HG02610 (cell line): ENCODE measurements around the gene KMT2B.

Experiments used
- ATAC-seq: cut with Tn5 transposase; IDR thresholded peaks from one replicate; pipeline ENCODE4 v1.9.1; 2021; ENCODE audit warnings: mild to moderate bottlenecking, moderate library complexity; ENCODE audit not compliant: unreplicated experiment

Gene KMT2B

GRCh38 chr19:35727053-35727955, 9.5 kb downstream of the KMT2B start:
- ATAC-seq: no peak

- no peak for ATAC-seq
Measured at GRCh38 chr19:35727956-35728706, 10.3 kb downstream of the KMT2B start.

GRCh38 chr19:35729021-35729420, 11.2 kb downstream of the KMT2B start:
- no peak for ATAC-seq

- ATAC-seq: no peak
Measured at GRCh38 chr19:35729763-35730162, 12.0 kb downstream of the KMT2B start.

- no peak for ATAC-seq
Measured at GRCh38 chr19:35730326-35730725, 12.5 kb downstream of the KMT2B start.

- no peak for ATAC-seq
Measured at GRCh38 chr19:35731353-35731752, 13.6 kb downstream of the KMT2B start.

- ATAC-seq: no peak
Measured at GRCh38 chr19:35731779-35732405, 14.1 kb downstream of the KMT2B start.

GRCh38 chr19:35732540-35733179, 14.9 kb downstream of the KMT2B start:
- no peak for ATAC-seq

GRCh38 chr19:35733180-35734125, 15.7 kb downstream of the KMT2B start:
- no peak for ATAC-seq

GRCh38 chr19:35734273-35734672, 16.5 kb downstream of the KMT2B start:
- ATAC-seq: no peak

GRCh38 chr19:35734889-35735288, 17.1 kb downstream of the KMT2B start:
- no peak for ATAC-seq

- no peak for ATAC-seq
Measured at GRCh38 chr19:35736913-35737886, 19.4 kb downstream of the KMT2B start.

- no peak for ATAC-seq
Measured at GRCh38 chr19:35738021-35738886, 20.5 kb downstream of the KMT2B start.

GRCh38 chr19:35738887-35739229, 21.1 kb downstream of the KMT2B start:
- ATAC-seq: no peak

GRCh38 chr19:35739275-35740107, 21.7 kb downstream of the KMT2B start:
- ATAC-seq: no peak

GRCh38 chr19:35740108-35740422, 22.3 kb downstream of the KMT2B start:
- peak; percentile 15 for ATAC-seq
